ENCODE measurements around the gene HLA-DQB1. TPM values are rescaled to one million over a fixed set of nuclear protein-coding genes. Genes with fewer than 3 reads are reported as not detected.
"Not testable (repeated sequence)": the region's sequence is repeated elsewhere in the genome, so short reads cannot be mapped to it uniquely, and the experiment has no call there.

HLA-DQB1 gene
- total and polyA plus RNA-seq, 2 of the 13 experiments (the other 11 are each of a cell fraction or from before 2014, with no cell fraction given): not detected

- H3K9me3 ChIP-seq (ENCODE audit: low read length): no peaks in the 10 kb centered on the region
- in situ Hi-C loops (cut with HindIII; ENCODE audit: extremely low pct_ligation_motif_present, low pct_unique_long_range_greater_than_20kb): no loop called here
- no peak overlapping the region for H3K27ac ChIP-seq (ENCODE audit: extremely low read length, insufficient read depth, low read length)
- no peak overlapping the region for H2AFZ ChIP-seq (ENCODE audit: low read length)
- H3K4me2 ChIP-seq (ENCODE audit: low read depth, low read length): no peak overlapping the region
- no peaks in the 10 kb centered on the region for H3K36me3 ChIP-seq (replicated peaks in 1 of 2; ENCODE audit: control insufficient read depth in 1 of 2, insufficient read depth in 2 of 2, low read length in 2 of 2)
- DNase-seq (ENCODE audit: low spot score): no peak
- H3K79me2 ChIP-seq (ENCODE audit: insufficient read depth, low read length): no peaks in the 10 kb centered on the region
- no peak for ATAC-seq
- no peaks in the 10 kb centered on the region for H3K27me3 ChIP-seq (ENCODE audit: control insufficient read depth in 1 of 2, insufficient read depth in 2 of 2, low read length in 2 of 2)
- intact Hi-C loops (cut with micrococcal nuclease; ENCODE audit: unreplicated experiment): no loop called here
- no CpG with 5 or more reads among the region's 4 CpGs for WGBS (ENCODE audit: low lambda C conversion rate)
- no peaks in the 10 kb centered on the region for H4K20me1 ChIP-seq (ENCODE audit: insufficient read depth, low read length)
- FAIRE-seq: no peak
- ChIA-PET POLR2A (no interaction called here), CTCF (ENCODE audit: low intra/inter-chr PET ratio, low total read pairs) (no interaction called here)
- no peak overlapping the region for H3K9ac ChIP-seq (ENCODE audit: insufficient read depth, low read depth, low read length)
- H3K4me1 ChIP-seq (ENCODE audit: insufficient read depth, low read length): no peaks in the 10 kb centered on the region
- TF ChIP-seq FOXP4 (CRISPR knock-in tag; IDR thresholded peaks at IDR 0.05): no peak
- TF ChIP-seq ZFP36 (IDR thresholded peaks at IDR 0.05; ENCODE audit: borderline replicate concordance, low read depth, low read length, partially characterized antibody): no peak
- no peak overlapping the region for H3K4me3 ChIP-seq (replicated peaks in 1 of 3; ENCODE audit: insufficient read depth in 1 of 3, low read depth in 2 of 3, low read length in 3 of 3)
- BruUV-seq (replicated peaks): no TSS peak
Observed at GRCh38 chr6:32679492-32679891, 13.0 kb upstream of the HLA-DQB1 start.

DNA sequence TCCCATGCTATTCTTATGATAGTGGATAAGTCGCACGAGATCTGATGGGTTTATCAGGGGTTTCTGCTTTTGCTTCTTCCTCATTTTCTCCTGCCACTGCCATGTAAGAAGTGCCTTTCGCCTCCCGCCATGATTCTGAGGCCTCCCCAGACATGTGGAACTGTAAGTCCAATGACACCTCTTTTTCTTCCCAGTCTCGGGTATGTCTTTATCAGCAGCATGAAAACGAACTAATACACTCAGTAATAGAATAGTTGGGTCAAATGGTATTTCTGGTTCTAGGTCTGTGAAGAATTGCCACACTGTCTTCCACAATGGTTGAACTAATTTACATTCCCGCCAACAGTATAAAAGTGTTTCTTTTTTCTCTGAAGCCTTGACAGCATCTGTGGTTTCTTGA is 7.7 kb upstream of the HLA-DQB1 start:
- H3K36me3 ChIP-seq (replicated peaks in 1 of 2; ENCODE audit: control insufficient read depth in 1 of 2, insufficient read depth in 2 of 2, low read length in 2 of 2); intact Hi-C loops (cut with micrococcal nuclease; ENCODE audit: unreplicated experiment); H3K27me3 ChIP-seq (ENCODE audit: control insufficient read depth in 1 of 2, insufficient read depth in 2 of 2, low read length in 2 of 2); H4K20me1 ChIP-seq (ENCODE audit: insufficient read depth, low read length); BruUV-seq (replicated peaks); in situ Hi-C loops (cut with HindIII; ENCODE audit: extremely low pct_ligation_motif_present, low pct_unique_long_range_greater_than_20kb); POLR2A ChIA-PET; CTCF ChIA-PET (ENCODE audit: low intra/inter-chr PET ratio, low total read pairs); H3K27ac ChIP-seq (ENCODE audit: extremely low read length, insufficient read depth, low read length); ATAC-seq; H3K9ac ChIP-seq (ENCODE audit: insufficient read depth, low read depth, low read length); H2AFZ ChIP-seq (ENCODE audit: low read length); DNase-seq (ENCODE audit: low spot score); H3K4me3 ChIP-seq (replicated peaks in 1 of 3; ENCODE audit: insufficient read depth in 1 of 3, low read depth in 2 of 3, low read length in 3 of 3); FAIRE-seq; H3K79me2 ChIP-seq (ENCODE audit: insufficient read depth, low read length); H3K4me2 ChIP-seq (ENCODE audit: low read depth, low read length); H3K4me1 ChIP-seq (ENCODE audit: insufficient read depth, low read length): not testable (repeated sequence)
- H3K9me3 ChIP-seq (ENCODE audit: low read length): peaks cover 14% of the 10 kb centered on the region
- WGBS (ENCODE audit: low lambda C conversion rate): 29% methylated on average over 7 of the region's 7 CpGs

DNA sequence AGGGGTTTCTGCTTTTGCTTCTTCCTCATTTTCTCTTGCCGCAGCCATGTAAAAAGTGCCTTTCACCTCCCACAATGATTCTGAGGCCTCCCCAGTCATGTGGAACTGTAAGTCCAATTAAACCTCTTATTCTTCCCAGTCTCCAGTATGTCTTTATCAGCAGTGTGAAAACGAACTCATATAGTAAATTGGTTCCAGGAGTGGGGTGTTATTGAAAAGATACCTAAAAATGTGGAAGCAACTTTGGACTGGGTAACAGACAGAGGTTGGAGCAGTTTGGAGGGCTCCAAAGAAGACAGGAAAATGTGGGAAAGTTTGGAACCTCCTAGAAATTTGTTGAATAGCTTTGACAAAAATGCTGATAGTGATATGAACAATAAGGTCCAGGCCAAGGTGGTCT is 5.5 kb upstream of the HLA-DQB1 start:
- in situ Hi-C loops (cut with HindIII; ENCODE audit: extremely low pct_ligation_motif_present, low pct_unique_long_range_greater_than_20kb): not testable (repeated sequence)

More for the DNA sequence above, 5.5 kb upstream of the HLA-DQB1 start:
- WGBS (ENCODE audit: low lambda C conversion rate): 38% methylated on average over 2 of the region's 2 CpGs
- H3K9me3 ChIP-seq (ENCODE audit: low read length): peaks cover 14% of the 10 kb centered on the region
- POLR2A ChIA-PET; FAIRE-seq; H4K20me1 ChIP-seq (ENCODE audit: insufficient read depth, low read length); BruUV-seq (replicated peaks); DNase-seq (ENCODE audit: low spot score); H3K4me2 ChIP-seq (ENCODE audit: low read depth, low read length); H3K27me3 ChIP-seq (ENCODE audit: control insufficient read depth in 1 of 2, insufficient read depth in 2 of 2, low read length in 2 of 2); H3K36me3 ChIP-seq (replicated peaks in 1 of 2; ENCODE audit: control insufficient read depth in 1 of 2, insufficient read depth in 2 of 2, low read length in 2 of 2); ATAC-seq; H3K4me3 ChIP-seq (replicated peaks in 1 of 3; ENCODE audit: insufficient read depth in 1 of 3, low read depth in 2 of 3, low read length in 3 of 3); H3K79me2 ChIP-seq (ENCODE audit: insufficient read depth, low read length); CTCF ChIA-PET (ENCODE audit: low intra/inter-chr PET ratio, low total read pairs); H3K27ac ChIP-seq (ENCODE audit: extremely low read length, insufficient read depth, low read length); intact Hi-C loops (cut with micrococcal nuclease; ENCODE audit: unreplicated experiment); H2AFZ ChIP-seq (ENCODE audit: low read length); H3K4me1 ChIP-seq (ENCODE audit: insufficient read depth, low read length); H3K9ac ChIP-seq (ENCODE audit: insufficient read depth, low read depth, low read length): not testable (repeated sequence)

Data from HepG2 (cell line).